ENCODE data around the gene ANKRD11. TPM values are rescaled to one million over a fixed set of nuclear protein-coding genes. Genes with fewer than 3 reads are reported as not detected.
"Not testable (repeated sequence)": the region's sequence is repeated elsewhere in the genome, so short reads cannot be mapped to it uniquely, and the experiment has no call there.

ANKRD11 gene
- total RNA-seq, 1 experiment from 2014 or later: 48.0 TPM

DNA sequence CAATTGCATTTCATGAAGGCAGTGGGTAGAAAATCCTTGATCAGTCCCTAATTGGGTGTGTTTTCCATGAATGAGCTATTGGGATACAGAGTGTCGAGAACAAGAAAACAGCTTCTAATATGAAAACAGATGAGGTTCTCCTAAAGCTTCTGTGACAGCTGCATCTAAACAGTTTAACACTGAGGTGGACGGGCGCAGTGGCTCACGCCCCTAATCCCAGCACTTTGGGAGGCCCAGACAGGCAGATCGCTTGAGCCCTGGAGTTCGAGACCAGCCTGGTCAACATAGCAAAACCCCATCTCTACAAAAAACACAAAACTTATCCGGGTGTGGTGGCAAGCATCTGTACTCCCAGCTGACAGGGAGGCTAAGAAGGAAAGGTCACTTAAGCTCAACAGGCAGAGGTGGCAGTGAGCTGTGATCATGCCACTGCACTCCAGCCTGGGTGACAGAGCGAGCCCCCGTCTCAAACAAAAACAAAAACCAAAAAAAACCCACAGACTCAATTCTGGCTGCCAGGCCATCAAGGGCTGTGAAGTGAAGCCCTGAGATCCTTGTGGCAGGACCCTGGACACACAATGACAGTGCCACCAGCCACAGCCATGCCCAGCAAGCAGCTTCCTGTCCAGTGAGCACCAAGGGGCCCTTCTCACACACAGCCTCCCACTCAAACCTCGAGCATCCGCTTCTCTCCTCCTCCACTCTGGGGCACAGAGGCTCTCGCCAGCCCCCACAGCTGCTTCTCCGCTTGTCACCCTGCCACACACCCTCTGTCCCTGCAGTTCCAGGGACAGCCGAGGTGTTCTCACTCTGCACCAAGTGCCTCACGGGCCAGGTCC lies 44.0 kb downstream of the ANKRD11 start:
- peaks cover 9% of the 10 kb centered on the region for H3K4me1 ChIP-seq (replicated peaks)
- H3K36me3 ChIP-seq: no peaks in the 10 kb centered on the region; the same call in 1 of the 2 replicates
- no peak for DNase-seq (ENCODE audit: low read depth in 1 of 2, low spot score in 2 of 2)
- H3K9me3 ChIP-seq (replicated peaks): no peaks in the 10 kb centered on the region
- no peaks in the 10 kb centered on the region for H3K27me3 ChIP-seq (replicated peaks)
- no peak overlapping the region for H3K27ac ChIP-seq
- no peak overlapping the region for H3K4me3 ChIP-seq

DNA sequence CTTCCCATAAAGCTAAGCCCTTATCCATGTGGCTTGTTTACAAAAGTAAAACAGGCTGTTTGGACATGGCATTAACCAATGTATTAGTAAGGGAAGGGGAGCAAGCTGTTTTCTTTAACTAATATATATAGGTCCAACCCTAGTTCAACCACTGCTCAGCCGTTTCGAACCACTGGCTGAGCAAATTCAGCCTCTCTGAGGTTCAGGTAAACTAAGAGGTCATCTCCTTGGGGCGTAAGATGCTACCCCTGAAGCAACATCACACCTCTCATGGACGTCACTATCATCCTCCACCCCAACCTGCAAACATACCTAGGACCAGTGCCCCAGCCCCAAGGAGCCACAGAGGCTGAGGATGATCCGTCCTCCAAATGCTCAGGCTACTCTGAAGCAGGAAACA lies 45.2 kb downstream of the ANKRD11 start:
- no peak for DNase-seq (ENCODE audit: low read depth in 1 of 2, low spot score in 2 of 2)
- H3K27me3 ChIP-seq (replicated peaks): no peaks in the 10 kb centered on the region
- H3K4me1 ChIP-seq (replicated peaks): peaks cover 9% of the 10 kb centered on the region
- no peak overlapping the region for H3K27ac ChIP-seq
- no peaks in the 10 kb centered on the region for H3K9me3 ChIP-seq (replicated peaks)
- H3K36me3 ChIP-seq: peaks cover 2% of the 10 kb centered on the region
- H3K4me3 ChIP-seq: no peak overlapping the region

DNA sequence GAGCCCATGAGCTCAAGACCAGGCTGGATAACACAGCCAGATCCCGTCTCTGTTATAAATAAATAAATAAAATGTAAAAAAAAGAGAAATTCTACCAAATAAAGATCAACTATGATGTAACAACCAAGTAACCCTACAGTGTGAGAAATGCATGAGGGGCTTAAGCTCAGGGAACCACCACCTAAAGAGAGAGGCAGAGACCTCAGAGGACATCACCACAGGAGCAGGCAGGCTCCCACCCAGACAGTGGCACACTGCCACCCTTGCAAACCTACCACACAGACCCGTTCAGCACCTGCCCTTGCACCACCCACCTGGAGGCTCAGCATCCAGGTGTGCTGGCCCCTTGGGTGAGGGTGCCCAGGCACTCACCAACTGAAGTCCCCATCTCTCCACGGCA lies 45.6 kb downstream of the ANKRD11 start:
- H3K4me1 ChIP-seq (replicated peaks): peaks cover 9% of the 10 kb centered on the region
- no peaks in the 10 kb centered on the region for H3K27me3 ChIP-seq (replicated peaks)
- H3K9me3 ChIP-seq (replicated peaks): no peaks in the 10 kb centered on the region
- no peak overlapping the region for H3K4me3 ChIP-seq
- no peak overlapping the region for H3K27ac ChIP-seq
- DNase-seq (ENCODE audit: low read depth in 1 of 2, low spot score in 2 of 2): no peak
- H3K36me3 ChIP-seq: peaks cover 2% of the 10 kb centered on the region

DNA sequence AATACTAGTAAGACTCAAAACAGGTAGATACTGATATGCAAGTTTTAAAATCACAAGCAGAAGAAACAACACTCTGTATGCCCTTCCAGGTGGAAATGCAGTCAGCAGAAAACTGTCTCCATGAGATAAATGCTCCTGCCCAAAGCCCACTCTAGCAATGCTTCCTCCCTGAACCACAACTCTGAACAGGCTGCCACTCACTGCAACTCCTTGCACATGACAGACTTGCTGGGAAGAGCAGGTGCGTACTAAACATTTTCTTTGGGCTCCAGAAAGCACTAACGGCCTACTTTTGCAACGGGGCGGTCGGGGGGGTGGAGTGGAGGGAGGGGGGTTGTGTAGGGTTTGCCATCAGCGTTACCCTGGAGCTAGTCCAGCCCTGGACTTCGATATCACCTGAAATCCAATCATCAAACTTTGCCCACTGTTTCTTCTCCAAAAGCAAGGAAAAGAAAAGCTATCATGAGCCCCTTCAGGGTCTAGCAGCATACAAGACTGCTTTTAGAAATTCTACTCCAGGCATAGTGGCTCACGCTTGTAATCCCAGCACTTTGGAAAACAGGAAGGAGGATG lies 46.1 kb downstream of the ANKRD11 start:
- Histone ChIP-seq H3K36me3 (peaks cover 2% of the 10 kb centered on the region), H3K9me3 (replicated peaks) (no peaks in the 10 kb centered on the region), H3K27me3 (replicated peaks) (no peaks in the 10 kb centered on the region), H3K4me1 (replicated peaks) (peaks cover 11% of the 10 kb centered on the region; the same call in 1 of the 2 replicates), H3K4me3 (no peak overlapping the region), H3K27ac (no peak overlapping the region)
- DNase-seq (ENCODE audit: low read depth in 1 of 2, low spot score in 2 of 2): no peak

GRCh38 chr16:89443727-89444084 lies 46.7 kb downstream of the ANKRD11 start:
- no peaks in the 10 kb centered on the region for H3K9me3 ChIP-seq (replicated peaks)
- no peak overlapping the region for H3K27ac ChIP-seq

DNA sequence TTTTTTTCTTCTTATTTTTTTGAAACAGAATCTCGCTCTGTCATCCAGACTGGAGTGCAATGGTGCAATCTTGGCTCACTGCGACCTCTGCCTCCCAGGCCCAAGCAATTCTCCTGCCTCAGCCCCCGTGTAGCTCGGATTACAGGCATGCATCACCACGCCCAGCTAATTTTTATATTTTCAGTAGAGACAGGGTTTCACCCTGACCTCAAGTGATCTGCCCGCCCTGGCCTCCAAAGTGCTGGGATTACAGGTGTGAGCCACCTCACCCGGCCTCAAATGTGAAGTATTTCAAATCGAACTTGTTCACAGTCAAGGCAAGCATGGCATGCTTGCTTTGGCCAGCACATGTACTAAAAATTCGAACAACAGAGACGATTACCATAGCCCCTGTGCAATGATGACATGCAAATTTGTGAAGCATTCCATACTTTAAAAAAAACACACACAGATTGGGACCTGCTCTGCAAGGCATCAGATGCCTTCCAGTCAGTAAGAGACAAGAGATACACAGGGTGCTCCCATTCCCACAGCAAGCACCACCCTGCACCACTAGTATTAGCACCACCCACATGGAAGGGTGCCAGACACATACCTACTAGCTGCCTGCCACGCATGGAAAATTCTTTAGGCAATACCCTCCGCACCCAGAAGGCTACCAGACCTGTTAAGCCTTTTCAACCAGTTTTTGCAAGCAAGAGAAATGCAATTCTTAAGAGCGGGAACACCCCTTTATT lies 47.2 kb downstream of the ANKRD11 start:
- peaks cover 13% of the 10 kb centered on the region; the same call in 1 of the 2 replicates for H3K4me1 ChIP-seq (replicated peaks)
- no peaks in the 10 kb centered on the region for H3K9me3 ChIP-seq (replicated peaks)
- peaks cover 5% of the 10 kb centered on the region for H3K36me3 ChIP-seq
- no peaks in the 10 kb centered on the region for H3K27me3 ChIP-seq (replicated peaks)
- no peak for DNase-seq (ENCODE audit: low read depth in 1 of 2, low spot score in 2 of 2)
- no peak overlapping the region for H3K4me3 ChIP-seq
- H3K27ac ChIP-seq: no peak overlapping the region

More at GRCh38 chr16:89443727-89444084, 46.7 kb downstream of the ANKRD11 start:
- no peak for DNase-seq (ENCODE audit: low read depth in 1 of 2, low spot score in 2 of 2)
- H3K4me1 ChIP-seq (replicated peaks): peaks cover 13% of the 10 kb centered on the region; the same call in 1 of the 2 replicates
- H3K4me3 ChIP-seq: no peak overlapping the region
- H3K36me3 ChIP-seq: peaks cover 2% of the 10 kb centered on the region
- H3K27me3 ChIP-seq (replicated peaks): no peaks in the 10 kb centered on the region

DNA sequence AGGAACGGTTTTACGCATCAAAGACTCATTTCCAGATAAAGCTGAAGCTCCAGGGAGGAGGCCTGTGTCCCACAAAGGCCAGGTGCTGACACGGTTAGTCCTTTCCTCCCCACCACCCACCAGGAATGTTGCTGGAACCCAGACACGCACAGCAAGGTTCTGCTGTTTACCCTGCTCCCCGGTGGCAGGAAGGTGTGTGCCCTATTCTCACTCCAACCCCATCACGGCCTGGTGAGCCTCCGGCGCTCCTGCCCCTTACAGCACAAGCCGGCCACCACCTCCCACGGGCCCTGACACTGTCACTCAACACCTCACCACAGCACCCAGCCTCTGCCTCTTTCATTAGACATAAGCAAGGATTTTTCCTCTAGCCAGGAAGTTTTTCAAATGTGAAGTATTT lies 47.8 kb downstream of the ANKRD11 start:
- H3K4me3 ChIP-seq: no peak overlapping the region
- no peak for DNase-seq (ENCODE audit: low read depth in 1 of 2, low spot score in 2 of 2)

GRCh38 chr16:89439659-89440058 lies 50.7 kb downstream of the ANKRD11 start:
- Histone ChIP-seq H3K27ac (no peak overlapping the region), H3K36me3 (peaks cover 17% of the 10 kb centered on the region), H3K4me3 (no peak overlapping the region), H3K4me1 (replicated peaks) (peaks cover 13% of the 10 kb centered on the region; the same call in 1 of the 2 replicates), H3K27me3 (replicated peaks) (no peaks in the 10 kb centered on the region), H3K9me3 (replicated peaks) (no peaks in the 10 kb centered on the region)
- DNase-seq (ENCODE audit: low read depth in 1 of 2, low spot score in 2 of 2): no peak

More for the DNA sequence above, 47.8 kb downstream of the ANKRD11 start:
- Histone ChIP-seq H3K27me3 (replicated peaks) (no peaks in the 10 kb centered on the region), H3K9me3 (replicated peaks) (no peaks in the 10 kb centered on the region), H3K36me3 (peaks cover 5% of the 10 kb centered on the region), H3K27ac (no peak overlapping the region), H3K4me1 (replicated peaks) (peaks cover 13% of the 10 kb centered on the region; the same call in 1 of the 2 replicates)

DNA sequence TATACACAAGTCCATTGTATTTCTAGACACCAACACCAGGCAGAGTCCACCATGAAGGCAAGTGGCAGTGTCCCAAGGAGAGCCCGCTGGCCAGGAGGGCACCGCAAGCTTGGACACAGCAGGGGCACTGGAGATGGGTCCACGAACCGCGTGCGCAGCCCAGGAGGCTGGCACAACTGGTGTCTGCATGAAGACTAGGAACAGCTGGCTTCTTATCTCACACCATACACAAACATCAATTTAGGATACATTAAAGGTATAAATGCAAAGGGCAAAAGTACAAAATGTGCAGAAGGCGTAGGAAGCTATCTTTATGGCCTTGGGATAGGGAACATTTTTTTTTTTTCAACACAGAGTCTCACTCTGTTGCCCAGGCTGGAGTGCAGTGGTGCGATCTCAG lies 52.4 kb downstream of the ANKRD11 start:
- H3K36me3 ChIP-seq: peaks cover 17% of the 10 kb centered on the region
- no peak overlapping the region for H3K4me3 ChIP-seq
- peaks cover 4% of the 10 kb centered on the region; the same call in 1 of the 2 replicates for H3K4me1 ChIP-seq (replicated peaks)
- no peak overlapping the region for H3K27ac ChIP-seq
- no peaks in the 10 kb centered on the region for H3K9me3 ChIP-seq (replicated peaks)
- no peaks in the 10 kb centered on the region for H3K27me3 ChIP-seq (replicated peaks)
- no peak for DNase-seq (ENCODE audit: low read depth in 1 of 2, low spot score in 2 of 2)

DNA sequence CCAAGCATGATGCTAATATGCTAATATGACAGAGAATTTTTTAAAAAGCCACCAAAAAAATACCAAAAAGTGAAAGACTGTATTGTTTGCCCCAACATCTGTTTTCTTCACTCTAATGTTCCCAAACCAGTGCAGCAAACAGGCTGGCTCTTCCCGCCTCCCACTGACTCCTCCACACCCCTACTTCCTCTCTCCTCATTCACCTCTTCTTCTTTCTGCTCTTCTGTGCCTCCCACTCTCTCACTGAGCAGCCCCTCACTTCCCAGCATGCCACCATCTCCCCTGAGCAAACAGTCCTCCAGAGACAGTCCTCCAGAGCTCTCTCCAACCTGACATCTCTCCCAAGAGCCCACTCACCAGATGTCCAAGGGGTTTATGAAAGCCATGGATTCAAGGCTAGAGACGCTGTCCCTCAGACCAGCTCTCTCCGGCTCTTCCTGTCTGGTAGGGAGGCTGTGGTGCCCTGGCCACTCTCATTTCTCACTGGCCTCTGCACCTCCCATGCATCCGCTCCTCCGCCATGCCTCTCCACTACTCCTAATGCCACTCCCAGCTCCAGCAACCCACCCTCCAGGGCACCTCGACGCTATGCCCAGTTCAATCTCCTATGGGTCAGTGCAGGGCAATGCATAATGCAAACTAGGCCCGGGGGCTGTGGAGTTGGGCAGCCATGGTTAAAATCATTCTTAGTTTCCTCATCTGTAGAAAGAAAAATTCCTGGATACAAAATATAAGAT lies 52.9 kb downstream of the ANKRD11 start:
- Histone ChIP-seq H3K4me3 (no peak overlapping the region), H3K27me3 (replicated peaks) (no peaks in the 10 kb centered on the region), H3K36me3 (peaks cover 17% of the 10 kb centered on the region), H3K9me3 (replicated peaks) (no peaks in the 10 kb centered on the region), H3K4me1 (replicated peaks) (peaks cover 4% of the 10 kb centered on the region), H3K27ac (no peak overlapping the region)
- no peak for DNase-seq (ENCODE audit: low read depth in 1 of 2, low spot score in 2 of 2)

DNA sequence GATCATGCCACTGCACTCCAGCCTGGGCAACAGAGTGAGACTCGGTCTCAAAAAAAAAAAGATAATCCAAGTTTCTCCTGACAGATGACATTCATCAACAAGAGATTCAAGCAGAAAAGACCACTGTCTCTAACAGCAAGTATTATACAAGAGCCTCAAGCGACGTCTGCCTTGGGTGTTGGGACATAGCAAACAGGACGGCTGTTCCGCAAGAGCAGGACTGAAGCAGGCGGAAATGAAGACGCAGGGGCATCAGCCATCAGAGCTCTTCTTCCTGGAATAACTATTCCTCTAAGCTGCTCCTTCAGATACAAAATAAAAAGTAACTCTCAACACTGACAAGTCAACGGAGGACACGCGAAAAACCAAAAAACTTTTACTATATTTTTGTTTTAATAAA lies 54.0 kb downstream of the ANKRD11 start:
- no peak for DNase-seq (ENCODE audit: low read depth in 1 of 2, low spot score in 2 of 2)
- Histone ChIP-seq H3K4me3 (no peak overlapping the region), H3K27ac (no peak overlapping the region), H3K36me3 (peaks cover 17% of the 10 kb centered on the region), H3K27me3 (replicated peaks) (no peaks in the 10 kb centered on the region), H3K4me1 (replicated peaks) (peaks cover 15% of the 10 kb centered on the region), H3K9me3 (replicated peaks) (no peaks in the 10 kb centered on the region)

DNA sequence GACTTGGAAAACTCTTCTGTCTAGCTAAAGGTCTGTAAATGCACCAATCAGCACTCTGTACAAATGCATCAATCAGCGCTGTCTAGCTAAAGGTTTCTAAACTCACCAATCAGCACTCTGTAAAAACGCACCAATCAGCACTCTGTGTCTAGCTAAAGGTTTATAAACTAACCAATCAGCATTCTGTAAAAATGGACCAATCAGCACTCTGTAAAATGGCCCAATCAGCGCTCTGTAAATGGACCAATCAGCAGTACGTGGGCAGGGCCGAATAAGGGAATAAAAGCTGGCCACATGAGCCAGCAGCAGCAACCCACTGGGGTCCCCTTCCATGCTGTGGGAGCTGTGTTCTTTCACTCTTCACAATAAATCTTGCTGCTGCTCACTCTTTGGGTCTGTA lies 55.3 kb downstream of the ANKRD11 start:
- not testable (repeated sequence) for H3K9me3 ChIP-seq (replicated peaks); H3K27me3 ChIP-seq (replicated peaks); H3K4me3 ChIP-seq; H3K27ac ChIP-seq; DNase-seq (ENCODE audit: low read depth in 1 of 2, low spot score in 2 of 2)
- Histone ChIP-seq H3K4me1 (replicated peaks) (peaks cover 25% of the 10 kb centered on the region), H3K36me3 (peaks cover 15% of the 10 kb centered on the region)

- no peak for DNase-seq (ENCODE audit: low read depth in 1 of 2, low spot score in 2 of 2)
- Histone ChIP-seq H3K9me3 (replicated peaks) (no peaks in the 10 kb centered on the region), H3K36me3 (peaks cover 15% of the 10 kb centered on the region), H3K4me1 (replicated peaks) (peaks cover 25% of the 10 kb centered on the region), H3K27me3 (replicated peaks) (no peaks in the 10 kb centered on the region), H3K27ac (no peak overlapping the region), H3K4me3 (no peak overlapping the region)
Observed at GRCh38 chr16:89434490-89434889, 55.9 kb downstream of the ANKRD11 start.

Measured in SJSA1 (cell line).